Testis (tissue), 3 donors: ENCODE data around the gene CLCN3. TPM values are rescaled to one million over a fixed set of nuclear protein-coding genes. Genes with fewer than 3 reads are reported as not detected.
A peak's percentile ranks its signal among the peaks of the same experiment; 100 is the strongest.

Source experiments
- DNase-seq: peaks from one replicate; pipeline ENCODE4 v3.0.0-alpha.2; 2019
- H3K27ac ChIP-seq, 2 donors: fragments of 200-600 bp; sonication (generic); one replicate each; pipeline ENCODE4 v1.5.1; 2019
- H3K27me3 ChIP-seq: fragments of 200-600 bp; sonication (generic); one replicate; pipeline ENCODE4 v1.5.1; 2019
- H3K36me3 ChIP-seq: fragments of 200-600 bp; sonication (generic); one replicate; pipeline ENCODE4 v1.5.1; 2017; ENCODE audit warnings: low read depth; ENCODE audit errors: missing control alignments
- H3K4me1 ChIP-seq: fragments of 200-600 bp; sonication (generic); one replicate; pipeline ENCODE4 v1.5.1; 2019
- H3K4me3 ChIP-seq, 2 donors: fragments of 200-600 bp; sonication (generic); one replicate each; pipeline ENCODE4 v1.5.1; 2017 to 2019
- H3K9me3 ChIP-seq: fragments of 200-600 bp; sonication (generic); one replicate; pipeline ENCODE4 v1.5.1; 2017
- CTCF ChIP-seq, 3 experiments: fragments of 450-650 bp in 2 of 3; fragments of 200-600 bp in 1 of 3; sonication (generic) in 1 of 3; IDR thresholded peaks; one replicate each; pipeline ENCODE4 v1.5.1; 2016 to 2019; ENCODE audit warnings: antibody characterized with exemption in 3 of 3, mild to moderate bottlenecking in 2 of 3, moderate library complexity in 1 of 3
- POLR2A ChIP-seq: fragments of 450-650 bp; IDR thresholded peaks from one replicate; pipeline ENCODE4 v1.6.1; 2017; ENCODE audit warnings: antibody characterized with exemption, mild to moderate bottlenecking, moderate library complexity
- WGBS, 2 donors: methylation state at CpG; one replicate each; pipeline ENCODE4 v1.1.5; 2018; 5-methylcytosine and 5-hydroxymethylcytosine counted together
- intact Hi-C: fragments of 100-400 bp; cut with DNase I; formaldehyde crosslinking; loops from one replicate; pipeline ENCODE4 v1.15.1; 2023; ENCODE audit warnings: low total_unique reads
- polyA plus RNA-seq: library from polyadenylated mRNA; stranded (reverse); fragments of 350-450 nt; fragmentation: Illumina TruSeq; extraction: RNeasy Lipid Tissue Mini Kit (QIAGEN cat#74804); gene quantifications from one replicate; pipeline ENCODE4 v1.2.3, GENCODE V29; 2014; ENCODE audit warnings: low read depth, low replicate concordance; ENCODE audit not compliant: insufficient read depth
- total RNA-seq, 2 donors: library from RNA; depleted of rRNA; stranded (reverse); fragments of >200 nt; gene quantifications; one replicate each; pipeline ENCODE4 v1.2.3, GENCODE V29; 2016

CLCN3 gene
- total and polyA plus RNA-seq, 3 donors from 2014 or later, result 63.0 to 97.4 (median 89.2) TPM

DNA sequence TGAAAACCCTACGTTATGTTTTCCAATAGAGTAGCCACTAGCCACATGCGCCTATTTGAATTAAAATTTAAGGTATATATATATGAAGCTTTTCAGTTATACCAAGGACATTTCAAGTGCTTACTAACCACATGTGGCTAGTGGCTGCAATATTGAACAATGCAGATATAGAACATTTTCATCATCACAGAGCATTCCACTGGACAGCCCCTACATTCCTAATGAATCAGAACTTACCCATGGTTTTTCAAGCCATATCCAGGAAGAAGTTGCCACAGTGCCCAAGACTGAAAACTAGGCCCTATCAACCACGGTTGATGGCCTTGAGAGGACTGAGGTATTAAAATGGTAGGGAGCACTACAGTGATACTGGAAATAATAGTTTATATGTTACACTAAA, 37.7 kb upstream of the CLCN3 start:
- TF ChIP-seq CTCF (IDR thresholded peaks at IDR 0.05) (no peak), POLR2A (no peak)
- no peaks in the 10 kb centered on the region for H3K9me3 ChIP-seq
- H3K27me3 ChIP-seq, result no peaks in the 10 kb centered on the region
- peak overlapping the region in 1 of 2 donors; percentile 9 for H3K27ac ChIP-seq
- no peak for DNase-seq
- no peaks in the 10 kb centered on the region for H3K4me1 ChIP-seq
- WGBS, 2 donors, result 85 to 88% methylated on average over 3 of the region's 3 CpGs
- H3K4me3 ChIP-seq, result no peak overlapping the region
- intact Hi-C loops, result no loop called here
- no peaks in the 10 kb centered on the region for H3K36me3 ChIP-seq

- intact Hi-C loops, result no loop called here
- Histone ChIP-seq H3K27me3 (no peaks in the 10 kb centered on the region), H3K36me3 (no peaks in the 10 kb centered on the region), H3K4me1 (no peaks in the 10 kb centered on the region), H3K4me3 (no peak overlapping the region), H3K9me3 (no peaks in the 10 kb centered on the region), H3K27ac (peak overlapping the region in 1 of 2 donors; percentile 9)
- DNase-seq, result no peak
- 18 to 39% methylated on average over 2 of the region's 2 CpGs for WGBS, 2 donors
- TF ChIP-seq POLR2A, result no peak
- TF ChIP-seq CTCF (IDR thresholded peaks at IDR 0.05), result no peak
These were observed 36.8 kb upstream of the CLCN3 start for GRCh38 chr4:169583563-169583962.

DNA sequence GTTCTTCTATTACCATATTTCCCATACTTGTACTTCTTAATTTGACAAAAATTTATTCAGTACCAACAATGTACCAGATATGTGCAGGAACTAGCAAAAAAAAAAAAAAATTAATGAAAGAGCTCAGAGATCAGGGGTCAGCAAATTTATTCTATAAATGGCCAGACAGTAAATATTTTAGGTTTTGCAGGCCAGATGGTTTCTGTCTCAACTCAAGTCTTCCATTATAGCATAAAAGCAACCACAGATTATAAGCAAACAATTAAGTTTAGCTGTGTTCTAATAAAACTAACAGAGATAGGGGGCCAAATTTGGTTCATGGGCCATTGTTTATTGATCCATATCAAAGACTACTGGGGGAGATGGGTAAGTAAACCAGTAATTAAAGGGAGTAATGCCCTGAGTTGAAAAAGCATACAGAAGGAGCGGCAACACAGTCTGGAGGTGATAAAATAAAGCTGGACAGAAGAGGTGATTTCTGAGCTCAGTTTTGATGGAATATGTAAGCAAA, 27.3 kb upstream of the CLCN3 start:
- DNase-seq, result no peak
- Histone ChIP-seq H3K27ac (no peak overlapping the region), H3K27me3 (no peaks in the 10 kb centered on the region), H3K4me3 (no peak overlapping the region), H3K9me3 (no peaks in the 10 kb centered on the region), H3K36me3 (no peaks in the 10 kb centered on the region), H3K4me1 (no peaks in the 10 kb centered on the region)
- WGBS, 2 donors, result 91 to 97% methylated on average over 1 of the region's 1 CpG
- TF ChIP-seq CTCF (IDR thresholded peaks at IDR 0.05), result no peak
- TF ChIP-seq POLR2A, result no peak
- intact Hi-C loops, result no loop called here

DNA sequence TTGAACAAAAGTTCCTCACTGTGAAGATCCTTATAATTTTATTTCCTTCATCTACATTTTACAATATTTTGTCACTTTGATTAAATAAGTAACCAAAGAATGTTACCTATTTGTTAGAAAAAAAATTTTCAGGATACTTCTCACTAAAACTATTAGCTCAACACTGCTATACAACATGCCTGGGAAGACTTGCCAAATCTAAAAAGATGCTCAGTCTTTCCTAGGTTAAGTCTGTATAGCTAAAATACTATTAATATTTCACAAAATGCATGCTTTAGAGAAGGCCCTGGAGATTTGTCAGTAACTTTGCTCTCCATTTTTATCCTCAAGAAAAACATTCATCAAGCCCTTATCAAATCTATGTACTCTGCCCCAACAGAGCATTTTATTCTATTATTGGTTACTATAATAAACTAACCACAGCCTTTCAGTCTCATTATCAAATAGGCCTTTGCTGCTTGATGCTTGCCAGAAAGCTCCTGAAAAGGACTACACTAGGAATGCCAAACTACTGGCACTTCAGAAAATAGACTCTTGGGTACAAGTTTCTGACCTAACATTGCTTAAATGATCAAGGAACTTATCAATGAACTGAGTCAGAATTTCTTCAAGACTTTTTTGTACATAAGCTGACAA, 25.7 kb upstream of the CLCN3 start:
- TF ChIP-seq CTCF (IDR thresholded peaks at IDR 0.05), result no peak
- TF ChIP-seq POLR2A, result no peak
- no peaks in the 10 kb centered on the region for H3K9me3 ChIP-seq
- H3K4me3 ChIP-seq, result no peak overlapping the region
- DNase-seq, result no peak
- intact Hi-C loops, result no loop called here
- H3K27me3 ChIP-seq, result no peaks in the 10 kb centered on the region
- no peaks in the 10 kb centered on the region for H3K4me1 ChIP-seq
- no peaks in the 10 kb centered on the region for H3K36me3 ChIP-seq
- no peak overlapping the region for H3K27ac ChIP-seq
